Stimulated activated CD4-positive, alpha-beta T cell treated with anti-CD3 and anti-CD28 coated beads, Interleukin-4, amount 100 ng/mL, for 4 hours (primary cell): ENCODE measurements around the gene HNRNPK.
A peak's percentile ranks its signal among the peaks of the same experiment; 100 is the strongest.
"Not testable (repeated sequence)": the region's sequence is repeated elsewhere in the genome, so short reads cannot be mapped to it uniquely, and the experiment has no call there.

ENCODE experiments used
- DNase-seq, 2 experiments: peaks; one replicate each; pipeline ENCODE4 v3.0.0-alpha.2; 2020

The HNRNPK gene

DNA sequence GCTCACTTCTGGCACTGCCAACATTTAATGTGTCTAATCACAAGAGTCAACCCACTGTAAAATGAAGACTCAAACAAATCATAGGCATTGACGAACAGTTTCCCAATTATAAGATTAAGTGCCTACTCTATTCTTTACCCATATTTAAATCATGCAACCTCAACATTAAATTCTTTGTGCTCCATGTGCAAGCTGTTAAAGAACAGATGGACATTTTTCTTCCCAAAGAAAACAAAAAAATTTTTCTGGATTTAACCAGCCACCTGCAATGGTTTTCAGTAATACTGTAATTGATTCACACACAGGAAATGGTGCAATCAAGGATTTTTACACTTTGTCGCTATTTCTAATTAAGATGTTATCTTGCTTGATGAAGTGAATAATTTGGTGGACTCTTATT, 3.6 kb downstream of the HNRNPK start:
- DNase-seq = no peak

- no peak for DNase-seq
Measured at GRCh38 chr9:83975300-83975699, 4.7 kb downstream of the HNRNPK start.

DNA sequence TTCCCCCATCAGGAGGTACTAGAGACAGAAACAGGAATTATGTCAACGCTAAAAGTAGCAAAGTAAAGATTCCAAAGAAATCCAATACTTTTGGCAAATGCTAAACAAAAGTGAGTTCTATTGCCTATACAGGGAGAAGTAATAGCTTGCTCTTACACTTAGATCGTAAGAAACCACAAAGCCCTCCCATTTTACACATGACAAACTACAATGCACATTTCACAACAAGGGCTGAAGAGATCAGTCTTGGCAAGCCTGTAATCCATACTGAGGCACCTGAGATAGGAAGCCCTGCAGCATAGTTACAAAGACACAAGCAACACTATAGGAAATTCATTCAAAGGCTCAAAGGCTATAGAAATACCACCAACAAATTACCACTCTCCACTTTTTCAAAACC, 7.7 kb downstream of the HNRNPK start:
- no peak for DNase-seq

GRCh38 chr9:83971485-83971884, 8.5 kb downstream of the HNRNPK start:
- DNase-seq = no peak

- DNase-seq = no peak
Measured at GRCh38 chr9:83969602-83970001, 10.4 kb downstream of the HNRNPK start.

GRCh38 chr9:83967073-83967472, 12.9 kb downstream of the HNRNPK start:
- no peak for DNase-seq

DNA sequence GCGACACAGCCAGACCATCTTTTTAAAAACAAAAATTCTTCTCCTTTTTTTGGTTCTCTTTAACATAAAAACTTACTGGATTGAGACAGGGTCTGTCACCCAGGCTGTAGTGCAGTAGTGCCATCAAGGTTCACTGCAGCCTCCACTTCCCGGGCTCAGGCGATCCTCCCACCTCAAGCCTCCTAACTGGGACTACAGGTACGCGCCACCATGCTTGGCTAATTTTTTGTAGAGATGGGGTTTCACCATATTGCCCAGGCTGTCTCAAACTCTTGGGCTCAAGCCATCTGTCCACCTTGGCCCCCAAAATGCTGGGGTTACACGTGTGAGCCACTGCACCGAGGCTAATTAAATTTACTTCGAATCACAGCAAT, 13.8 kb downstream of the HNRNPK start:
- DNase-seq = no peak

GRCh38 chr9:83965350-83966208, 14.4 kb downstream of the HNRNPK start:
- no peak for DNase-seq

- DNase-seq = no peak
Measured at GRCh38 chr9:83964973-83965349, 15.1 kb downstream of the HNRNPK start.

GRCh38 chr9:83962165-83962564, 17.9 kb downstream of the HNRNPK start:
- DNase-seq = no peak

GRCh38 chr9:83960991-83961390, 19.0 kb downstream of the HNRNPK start:
- DNase-seq = no peak

DNA sequence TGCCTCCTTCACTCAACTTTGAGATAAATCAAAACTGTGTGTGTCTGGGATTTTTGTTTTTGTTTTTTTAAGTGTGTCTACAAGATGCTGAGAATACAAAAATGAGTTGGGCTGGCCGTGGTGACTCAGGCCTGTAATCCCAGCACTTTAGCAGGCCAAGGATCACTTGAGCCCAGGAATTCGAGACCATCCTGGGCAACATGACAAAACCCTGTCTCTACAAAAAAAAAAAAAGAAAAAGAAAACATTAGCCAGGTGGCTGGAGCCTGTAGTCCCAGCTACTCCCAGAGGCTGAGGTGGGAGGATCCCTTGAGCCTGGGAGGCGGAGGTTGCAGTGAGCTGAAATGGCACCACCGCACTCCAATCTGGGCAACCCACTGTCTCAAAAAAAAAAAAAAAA, 21.0 kb downstream of the HNRNPK start:
- no peak for DNase-seq

DNA sequence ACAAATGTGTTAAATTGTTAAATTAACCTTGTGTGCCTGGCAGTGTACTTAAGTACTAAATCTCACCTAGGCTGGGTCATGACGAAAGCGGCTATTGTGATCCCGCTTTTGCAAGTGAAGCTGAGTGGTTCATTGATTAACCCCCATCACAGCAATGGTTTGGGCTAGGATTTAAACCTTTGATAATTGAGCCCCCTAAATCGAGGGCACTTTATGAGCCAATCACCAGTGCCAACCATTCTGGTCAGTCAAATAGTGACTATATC, 22.8 kb downstream of the HNRNPK start:
- DNase-seq = no peak

GRCh38 chr9:83956436-83957247, 23.4 kb downstream of the HNRNPK start:
- peak; percentile 36 to 57 for DNase-seq

DNA sequence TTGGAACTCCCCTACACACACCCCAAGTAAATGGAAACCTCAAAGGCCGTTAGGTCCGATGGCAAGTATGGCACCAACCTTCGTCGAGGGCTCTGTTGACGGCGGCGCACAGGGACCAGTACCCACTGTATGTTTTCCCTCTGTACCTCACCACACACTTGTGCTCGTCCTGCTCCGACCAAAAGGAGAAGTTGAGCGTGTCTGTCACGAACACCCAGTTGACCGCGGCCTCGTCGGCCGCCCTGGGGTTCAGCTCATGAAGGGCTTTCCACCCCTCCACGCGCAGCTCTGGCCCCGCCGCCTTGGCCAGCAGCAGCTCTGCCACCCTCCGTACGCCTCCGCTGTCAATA, 24.0 kb downstream of the HNRNPK start:
- DNase-seq = peak; percentile 11 to 26

DNA sequence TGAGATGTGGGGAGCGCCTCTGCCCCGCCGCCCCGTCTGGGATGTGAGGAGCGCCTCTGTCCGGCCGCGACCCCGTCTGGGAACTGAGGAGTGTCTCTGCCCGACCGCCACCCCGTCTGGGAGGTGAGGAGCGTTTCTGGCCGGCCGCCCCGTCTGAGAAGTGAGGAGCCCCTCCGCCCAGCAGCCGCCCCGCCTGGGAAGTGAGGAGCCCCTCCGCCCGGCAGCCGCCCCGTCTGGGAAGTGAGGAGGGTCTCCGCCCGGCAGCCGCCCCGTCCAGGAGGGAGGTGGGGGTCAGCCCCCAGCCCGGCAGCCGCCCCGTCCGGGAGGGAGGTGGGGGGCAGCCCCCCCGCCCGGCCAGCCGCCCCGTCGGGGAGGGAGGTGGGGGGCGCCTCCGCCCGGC, 31.9 kb downstream of the HNRNPK start:
- not testable (repeated sequence) for DNase-seq

- no peak for DNase-seq
Measured at GRCh38 chr9:83940590-83941303, 39.3 kb downstream of the HNRNPK start.

- peak in 1 of 2 experiments; percentile 9 for DNase-seq
Measured at GRCh38 chr9:83937861-83938455, 42.1 kb downstream of the HNRNPK start.

- DNase-seq = no peak
Measured at GRCh38 chr9:83936523-83936922, 43.5 kb downstream of the HNRNPK start.

GRCh38 chr9:83935276-83935935, 44.6 kb downstream of the HNRNPK start:
- no peak for DNase-seq

DNA sequence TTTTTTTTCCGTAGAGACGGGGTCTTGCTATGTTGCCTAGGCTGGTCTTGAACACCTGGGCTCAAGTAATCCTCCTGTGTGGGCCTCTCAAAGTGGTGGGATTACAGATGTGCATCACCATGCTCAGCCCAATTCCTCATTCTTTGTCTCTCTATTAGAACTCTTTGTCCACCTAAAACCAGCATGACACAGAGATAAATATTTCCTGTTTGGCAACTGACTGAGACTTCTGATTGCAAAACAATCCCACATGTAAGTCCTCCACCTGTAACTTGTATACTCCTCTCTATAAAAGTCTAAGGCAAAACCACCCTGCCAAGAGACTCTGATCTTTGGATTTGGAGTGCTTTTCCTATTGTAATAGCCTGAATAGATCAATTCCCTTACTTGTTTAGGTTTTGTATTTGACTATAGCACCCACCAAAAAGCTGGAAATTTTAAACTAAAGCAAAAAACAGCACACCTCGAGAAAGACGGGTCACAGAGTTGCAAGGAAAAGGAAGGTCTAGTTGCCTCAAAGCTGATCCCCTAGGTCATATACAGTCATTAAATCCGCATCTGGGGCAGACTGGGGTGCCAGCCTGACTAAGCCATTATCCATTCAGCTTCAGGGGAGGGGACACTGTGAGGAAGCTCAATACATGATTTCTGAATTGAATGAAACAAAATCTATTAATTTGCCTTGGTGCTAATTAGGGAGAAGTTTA, 45.3 kb downstream of the HNRNPK start:
- DNase-seq = no peak

DNA sequence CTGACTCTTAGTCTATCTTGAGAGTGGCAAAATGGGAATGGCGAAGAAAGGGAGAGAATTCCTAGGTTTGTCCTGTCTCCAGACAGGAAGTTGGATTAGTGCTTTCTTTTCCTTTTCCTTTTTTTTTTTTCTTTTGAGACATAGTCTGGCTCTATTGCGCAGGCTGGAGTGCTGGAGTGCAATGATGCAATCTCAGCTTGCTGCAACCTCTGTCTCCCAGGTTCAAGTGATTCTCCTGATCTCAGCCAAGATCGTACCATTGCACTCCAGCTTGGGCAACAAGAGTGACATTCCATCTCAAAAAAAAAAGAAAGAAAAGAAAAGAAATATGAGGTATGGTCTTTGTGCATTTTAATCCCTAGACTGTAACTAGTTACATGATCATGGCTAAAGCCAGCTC, 46.2 kb downstream of the HNRNPK start:
- DNase-seq = no peak
